HG02943 (cell line): Measurements from ENCODE around the gene EYA3.
"Not testable (repeated sequence)": the region's sequence is repeated elsewhere in the genome, so short reads cannot be mapped to it uniquely, and the experiment has no call there.

Source experiments
- ATAC-seq: cut with Tn5 transposase; IDR thresholded peaks from one replicate; pipeline ENCODE4 v1.9.1; 2021; ENCODE audit warnings: mild to moderate bottlenecking, low read depth, moderate library complexity; ENCODE audit not compliant: unreplicated experiment

Gene EYA3

DNA sequence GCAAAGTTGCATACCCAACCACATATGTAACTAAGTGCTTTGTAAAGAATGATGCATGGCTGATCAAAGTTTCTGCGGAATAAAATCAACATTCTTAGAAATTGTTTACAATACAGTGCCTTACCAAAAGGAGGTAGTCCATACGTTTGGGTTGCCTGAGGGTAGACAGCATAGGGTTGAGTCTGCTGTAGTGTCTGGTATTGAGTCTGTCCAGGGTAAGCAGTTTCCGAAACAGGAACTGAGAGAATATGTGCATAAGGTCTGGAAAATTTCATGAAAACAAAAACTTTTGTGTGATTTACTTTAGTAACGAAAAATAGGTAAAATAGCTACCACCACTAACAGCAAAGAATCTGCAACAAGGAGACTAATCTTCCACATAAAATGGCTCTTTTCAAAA lies 53.0 kb downstream of the EYA3 start:
- no peak for ATAC-seq

DNA sequence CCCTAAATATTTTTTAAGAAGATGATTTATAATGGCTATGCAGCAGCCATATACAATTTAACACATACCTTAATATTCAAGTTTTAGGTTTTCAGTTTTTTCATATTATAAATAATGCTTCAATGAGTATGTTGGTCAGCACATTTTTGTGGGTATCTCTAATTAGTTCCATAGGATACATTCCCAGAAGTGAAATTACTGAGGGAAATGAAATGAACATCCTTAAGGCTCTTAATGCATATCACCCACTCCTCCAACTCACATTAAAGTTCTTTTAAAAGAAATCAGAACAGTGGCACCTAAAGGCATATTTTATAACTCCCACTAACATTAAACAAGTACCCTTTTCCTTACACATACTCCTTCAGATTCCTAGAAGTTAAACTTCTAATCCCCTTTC lies 56.1 kb downstream of the EYA3 start:
- no peak for ATAC-seq

DNA sequence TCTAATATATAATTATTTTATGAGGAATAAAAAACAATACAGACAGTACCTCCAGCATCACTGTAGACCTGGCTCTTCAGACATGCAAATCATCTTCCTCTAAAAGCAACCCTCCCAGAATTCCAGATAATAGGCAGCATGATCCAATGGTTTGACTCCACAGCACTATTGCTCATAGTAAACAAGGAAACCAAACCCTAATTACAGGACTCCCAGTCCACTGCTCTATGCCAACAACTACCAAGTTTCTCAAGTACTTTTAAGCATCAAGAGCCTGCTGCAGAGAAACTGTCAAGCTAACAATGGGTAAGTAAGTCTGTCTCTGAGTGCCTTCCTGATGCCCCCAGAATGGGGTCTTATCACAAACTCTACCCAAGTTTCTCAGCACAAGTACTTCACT lies 57.2 kb downstream of the EYA3 start:
- no peak for ATAC-seq

DNA sequence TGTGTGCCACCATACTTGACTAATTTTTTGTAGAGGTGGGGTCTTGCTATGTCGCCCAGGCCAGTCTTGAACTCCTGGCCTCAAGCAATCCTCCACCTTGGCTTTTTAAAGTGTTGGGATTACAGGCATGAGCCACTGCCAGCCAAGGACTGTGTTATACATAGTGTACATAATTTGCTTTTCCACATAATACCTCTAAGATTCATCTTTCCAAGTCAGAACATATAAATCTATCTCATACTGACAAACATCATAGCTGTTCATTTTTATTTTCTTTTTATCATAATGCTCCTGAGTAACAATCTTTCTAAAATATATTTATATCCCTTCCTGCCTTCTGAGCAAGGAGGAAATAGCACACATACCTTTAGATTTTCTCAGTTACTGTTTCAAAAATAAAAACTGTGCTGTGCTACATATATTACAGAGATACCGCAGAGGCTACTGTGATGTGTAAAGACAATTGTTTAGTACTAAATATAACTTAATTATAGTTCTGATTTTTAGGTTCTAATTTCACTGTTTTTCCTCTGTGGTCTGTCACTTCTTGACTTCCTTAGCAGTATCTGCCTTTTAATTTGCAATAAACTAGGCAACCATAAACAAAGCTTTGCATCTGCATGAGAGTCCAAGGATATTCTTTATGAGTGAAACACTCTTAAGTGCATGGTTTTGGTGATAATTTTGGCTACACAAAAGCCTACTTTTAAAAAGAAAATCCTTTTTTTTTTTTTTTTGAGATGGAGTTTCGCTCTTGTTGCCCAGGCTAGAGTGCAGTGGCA lies 59.3 kb downstream of the EYA3 start:
- ATAC-seq, result no peak

DNA sequence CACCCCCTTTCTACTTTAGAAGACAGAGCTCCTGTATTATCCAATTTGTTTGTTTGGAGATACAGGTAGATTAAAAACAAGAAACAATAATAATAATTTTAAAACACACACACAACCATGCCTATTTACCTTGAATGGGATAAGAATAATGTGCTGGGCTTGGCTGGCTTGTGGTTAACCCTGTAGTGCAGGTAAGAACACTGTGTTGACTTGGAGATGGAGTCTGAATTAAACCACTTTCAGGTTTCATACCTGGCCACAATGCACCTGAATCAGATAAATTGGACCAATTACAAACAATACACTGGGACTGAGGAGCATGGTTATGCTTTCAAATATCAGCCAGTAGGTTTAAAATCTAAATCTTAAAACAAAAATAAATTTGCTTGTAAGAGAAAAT lies 60.8 kb downstream of the EYA3 start:
- no peak for ATAC-seq

DNA sequence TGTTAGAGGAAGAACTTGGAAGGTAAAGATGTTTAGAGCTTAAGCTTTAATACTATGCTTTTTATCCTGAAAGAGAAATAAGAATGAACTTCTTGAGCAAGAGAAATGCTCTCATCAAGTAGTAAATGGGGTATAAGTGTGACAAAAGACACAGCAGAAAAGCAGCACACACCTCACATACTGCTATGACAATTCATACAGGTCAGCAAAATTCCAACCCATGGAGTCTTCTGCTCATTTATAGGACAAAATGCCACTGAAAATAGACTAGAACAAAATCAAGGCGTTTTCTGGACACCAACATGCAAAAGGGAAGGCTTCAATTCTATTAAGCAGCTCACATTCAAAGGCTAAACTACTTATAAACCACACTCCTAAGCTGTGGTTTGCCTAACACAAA lies 61.2 kb downstream of the EYA3 start:
- no peak for ATAC-seq

DNA sequence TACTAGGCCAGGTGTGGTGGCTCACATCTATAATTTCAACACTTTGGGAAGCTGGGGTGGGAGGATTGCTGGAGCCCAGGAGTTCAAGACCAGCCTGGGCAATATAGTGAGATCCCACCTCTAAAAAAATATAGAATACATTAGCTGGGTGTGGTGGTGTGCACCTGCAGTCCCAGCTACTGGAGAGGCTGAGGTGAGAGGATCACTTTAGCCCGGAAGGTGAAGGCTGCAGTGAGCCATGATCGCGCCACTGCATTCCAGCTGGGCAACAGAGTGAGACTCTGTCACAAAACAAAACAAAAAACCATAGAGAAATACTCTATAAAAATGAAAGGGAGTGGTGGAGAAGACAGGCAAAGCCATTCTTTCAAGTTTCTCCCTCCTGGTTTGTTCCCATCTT lies 62.1 kb downstream of the EYA3 start:
- ATAC-seq, result no peak

DNA sequence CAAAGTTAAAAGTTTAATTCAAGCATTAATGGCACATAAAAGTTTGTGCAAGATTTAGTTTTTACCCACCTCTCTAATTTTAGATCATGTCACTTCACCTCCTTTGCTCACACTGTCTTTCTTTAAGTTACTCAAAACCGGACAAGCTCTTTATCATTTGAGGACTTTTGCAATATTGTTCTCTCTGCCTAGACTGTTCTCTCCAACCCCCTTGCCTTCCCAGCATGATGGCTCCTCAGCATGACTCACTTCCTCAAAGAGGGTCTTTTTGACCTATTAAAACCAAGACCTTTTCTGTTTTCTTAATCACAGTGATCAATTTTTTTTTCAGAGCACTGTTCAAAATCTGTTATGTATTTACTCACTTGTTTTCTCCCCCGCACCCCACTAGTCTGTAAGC lies 67.3 kb downstream of the EYA3 start:
- ATAC-seq, result no peak

DNA sequence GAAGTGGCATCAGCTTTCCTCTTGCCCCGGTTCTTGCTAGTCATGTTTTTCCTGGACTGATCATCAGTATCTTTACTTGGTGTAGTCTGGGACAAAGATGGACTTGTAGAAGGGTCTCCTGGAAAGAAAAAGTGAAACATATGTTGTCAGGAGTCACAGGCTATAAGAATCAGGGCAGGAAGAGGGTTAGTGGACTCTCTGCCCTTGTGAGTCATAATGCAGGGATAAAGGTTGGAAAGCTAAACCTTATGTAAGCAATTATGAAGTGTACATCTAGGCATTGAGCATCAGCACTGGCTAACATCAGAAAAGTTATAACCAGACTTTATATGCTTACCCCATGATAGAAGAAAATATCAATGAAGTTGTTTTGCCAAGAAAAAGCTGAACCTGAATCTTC lies 77.4 kb downstream of the EYA3 start:
- no peak for ATAC-seq

DNA sequence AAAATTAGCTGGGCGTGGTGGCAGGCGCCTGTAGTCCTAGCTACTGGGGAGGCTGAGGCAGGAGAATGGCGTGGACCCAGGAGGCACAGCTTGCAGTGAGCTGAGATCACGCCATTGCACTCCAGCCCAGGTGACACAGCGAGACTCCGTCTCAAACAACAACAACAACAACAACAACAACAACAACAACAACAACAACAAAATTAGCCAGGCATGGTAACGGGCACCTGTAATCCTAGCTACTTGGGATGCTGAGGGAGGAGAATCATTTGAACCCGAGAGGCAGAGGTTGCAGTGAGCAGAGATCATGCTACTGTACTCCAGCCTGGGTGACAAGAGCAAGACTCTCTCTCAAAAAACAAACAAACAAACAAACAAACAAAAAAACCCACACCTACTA lies 85.3 kb downstream of the EYA3 start:
- not testable (repeated sequence) for ATAC-seq

DNA sequence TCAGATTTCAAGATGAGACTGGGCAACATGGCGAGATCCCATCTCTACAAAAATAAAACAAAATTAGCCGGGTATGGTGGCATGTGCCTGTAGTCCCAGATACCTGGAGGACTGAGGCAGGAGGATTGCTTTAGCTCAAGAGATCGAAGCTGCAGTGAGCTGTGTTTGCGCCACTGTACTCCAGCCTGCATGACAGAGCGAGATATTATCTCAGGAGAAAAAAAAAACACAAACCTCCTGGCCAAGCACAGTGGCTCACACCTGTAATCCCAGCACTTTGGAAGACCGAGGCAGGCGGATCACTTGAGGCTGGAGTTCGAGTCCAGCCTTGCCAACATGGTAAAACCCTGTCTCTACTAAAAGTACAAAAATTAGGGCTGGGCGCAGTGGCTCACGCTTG lies 85.8 kb downstream of the EYA3 start:
- no peak for ATAC-seq

DNA sequence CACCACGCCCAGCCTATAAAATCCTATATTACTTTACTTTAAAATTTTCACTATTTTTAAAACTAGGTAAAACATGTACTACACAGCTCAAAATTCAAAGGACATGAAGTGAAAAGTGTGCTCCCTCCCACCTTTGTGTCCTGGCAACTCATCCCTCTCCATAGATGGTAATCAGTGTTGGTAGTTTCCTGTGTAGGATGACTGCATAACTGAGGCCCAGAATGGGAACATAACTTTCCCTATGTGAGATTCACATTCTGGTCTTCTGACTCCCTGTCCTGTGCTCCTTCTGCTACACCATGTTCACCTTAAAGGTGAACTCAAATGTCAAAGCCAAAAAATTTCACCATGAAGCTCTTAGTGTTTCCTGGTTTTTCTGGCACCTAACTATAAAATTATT lies 89.4 kb downstream of the EYA3 start:
- ATAC-seq, result no peak

DNA sequence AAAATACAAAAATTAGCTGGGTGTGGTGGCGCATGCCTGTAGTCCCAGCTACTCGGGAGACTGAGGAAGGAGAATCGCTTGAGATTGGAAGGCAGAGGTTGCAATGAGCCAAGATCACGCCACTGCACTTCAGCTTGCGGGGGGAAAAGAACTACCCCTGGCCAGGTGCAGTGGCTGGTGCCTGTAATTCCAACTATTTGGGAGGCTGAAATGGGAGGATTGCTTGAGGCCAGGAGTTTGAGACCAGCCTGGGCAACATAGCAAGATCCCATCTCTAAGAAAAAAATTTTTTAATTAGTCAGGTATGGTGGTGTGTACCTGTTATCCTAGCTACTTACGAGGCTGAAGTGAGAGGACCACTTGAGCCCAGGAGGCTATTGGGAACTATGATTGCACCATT lies 93.9 kb downstream of the EYA3 start:
- not testable (repeated sequence) for ATAC-seq

DNA sequence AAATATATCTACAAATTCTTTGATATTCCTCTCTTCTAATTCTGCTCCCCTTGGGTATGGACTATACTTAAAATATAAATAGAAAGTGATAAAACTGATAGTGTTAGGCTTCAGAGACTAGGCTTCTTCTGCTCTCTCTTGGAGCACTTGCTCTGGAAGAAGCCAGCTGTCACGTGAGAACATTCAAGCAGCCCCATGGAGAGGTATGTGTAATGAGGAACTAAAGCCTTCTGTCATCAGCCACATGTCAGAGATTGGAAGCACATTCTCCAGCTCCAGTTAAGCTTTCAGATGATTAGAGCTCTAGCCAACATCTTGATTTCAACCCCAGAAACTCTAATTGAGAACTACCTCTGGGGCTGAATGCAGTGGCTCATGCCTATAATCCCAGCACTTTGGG lies 94.3 kb downstream of the EYA3 start:
- no peak for ATAC-seq

DNA sequence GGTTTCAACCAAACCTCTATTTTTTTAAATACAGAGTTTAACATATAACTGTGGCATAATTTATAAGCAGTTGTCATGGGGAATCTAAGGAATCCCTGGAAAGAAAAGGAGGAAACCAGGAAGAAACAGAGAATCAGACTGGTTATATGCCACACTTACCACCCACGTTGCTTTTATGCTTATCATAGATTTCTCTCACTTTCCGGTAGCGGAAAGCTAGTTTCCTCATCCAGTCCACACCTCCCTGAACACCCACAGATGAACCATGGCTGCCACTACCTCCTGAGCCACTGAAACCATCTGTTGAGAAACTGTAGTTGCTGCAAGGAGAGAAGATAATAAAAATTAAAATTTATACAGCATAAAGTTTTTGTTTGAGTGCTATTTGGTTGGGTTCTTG lies 95.2 kb downstream of the EYA3 start:
- ATAC-seq, result no peak

DNA sequence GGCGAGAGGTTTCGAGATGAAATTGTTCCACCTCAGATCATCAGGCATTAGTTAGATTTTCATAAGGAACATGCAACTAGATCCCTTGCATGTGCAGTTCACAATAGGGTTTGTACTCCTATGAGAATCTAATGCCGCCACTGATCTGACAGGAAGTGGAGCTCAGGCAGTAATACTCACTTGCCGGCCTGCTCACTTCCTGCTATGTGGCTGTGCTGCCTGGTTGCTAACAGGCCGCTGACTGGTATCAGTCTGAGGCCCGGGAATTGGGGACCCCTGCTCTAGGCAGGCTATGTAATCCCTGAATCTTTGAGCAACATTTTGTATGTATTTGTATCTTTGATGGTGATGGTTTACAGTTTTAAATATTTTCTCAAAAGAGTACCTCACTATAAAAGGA lies 96.1 kb downstream of the EYA3 start:
- ATAC-seq, result no peak

DNA sequence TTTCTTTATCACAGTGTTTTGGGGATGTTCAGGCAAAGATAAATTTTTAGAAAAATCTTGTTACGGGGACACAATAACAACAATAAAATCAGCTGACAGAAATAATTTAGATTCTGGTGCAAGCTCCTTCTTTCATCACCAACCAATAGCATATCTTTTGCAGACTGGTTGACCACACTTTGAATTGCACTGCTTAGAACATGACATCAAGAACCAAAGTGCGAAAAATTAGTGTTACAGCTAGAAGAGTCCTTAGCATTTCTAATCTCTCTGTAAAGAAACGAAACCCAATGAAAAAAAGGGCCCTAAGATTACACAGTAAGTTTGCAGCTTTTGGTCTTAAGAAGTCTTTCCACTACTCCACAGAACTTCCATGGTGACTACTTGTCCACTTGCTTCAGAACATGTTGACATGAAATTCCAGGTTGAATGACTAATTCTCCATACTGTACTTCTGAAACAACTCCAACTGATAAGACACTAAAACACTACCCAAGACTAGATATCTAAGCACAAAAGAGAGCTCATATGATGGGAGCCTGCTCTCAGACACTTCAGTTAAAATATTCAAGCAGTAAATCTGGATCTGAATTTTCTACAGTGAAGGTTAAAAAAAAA lies 97.4 kb downstream of the EYA3 start:
- ATAC-seq, result no peak

DNA sequence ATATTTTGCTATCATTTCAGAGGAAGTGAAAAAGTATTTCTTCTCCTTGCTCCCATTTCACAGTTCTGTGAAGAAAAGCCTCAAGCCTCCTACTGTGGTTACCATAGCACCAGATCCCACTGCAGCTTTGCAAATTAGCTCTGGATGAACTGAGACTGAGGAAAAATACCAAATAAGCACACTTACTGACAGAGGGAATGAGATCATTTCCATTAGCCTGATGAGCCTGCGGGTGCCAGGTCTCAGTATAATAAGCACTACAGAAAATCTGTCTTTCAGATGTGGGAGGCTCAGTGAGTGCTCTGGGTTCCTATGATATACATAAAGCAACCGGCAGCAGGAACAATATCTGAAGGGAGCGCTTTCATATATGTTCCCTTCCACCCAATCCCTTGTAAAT lies 107.3 kb downstream of the EYA3 start:
- ATAC-seq, result no peak

DNA sequence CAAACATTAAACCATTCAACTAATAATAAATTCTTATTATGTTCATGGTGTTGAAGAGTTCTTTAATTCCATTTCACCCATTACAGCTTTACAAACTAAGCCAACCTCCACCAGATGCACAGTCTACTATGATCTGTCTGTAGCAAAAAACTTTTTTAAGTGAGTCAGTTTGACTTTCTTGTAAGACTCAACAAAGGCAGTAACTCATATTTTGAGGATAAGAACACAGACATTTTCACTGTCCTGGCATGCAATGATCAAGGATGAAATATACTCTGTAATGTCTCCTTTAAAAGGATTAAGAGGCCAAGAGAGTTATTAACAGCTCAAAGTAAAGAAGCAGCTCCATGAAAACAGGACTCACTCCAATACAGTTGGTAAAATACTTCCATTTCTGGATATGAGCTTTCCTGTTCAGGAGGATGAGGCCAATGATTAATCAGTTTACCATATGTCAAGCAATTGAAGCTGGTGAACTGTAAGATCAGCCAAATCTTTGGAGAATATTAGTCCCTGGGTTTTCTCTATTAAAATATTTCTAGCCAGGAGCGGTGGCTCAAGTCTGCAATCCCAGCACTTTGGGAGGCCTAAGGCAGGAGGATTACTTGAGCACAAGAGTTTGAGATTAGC lies 108.1 kb downstream of the EYA3 start:
- no peak for ATAC-seq

DNA sequence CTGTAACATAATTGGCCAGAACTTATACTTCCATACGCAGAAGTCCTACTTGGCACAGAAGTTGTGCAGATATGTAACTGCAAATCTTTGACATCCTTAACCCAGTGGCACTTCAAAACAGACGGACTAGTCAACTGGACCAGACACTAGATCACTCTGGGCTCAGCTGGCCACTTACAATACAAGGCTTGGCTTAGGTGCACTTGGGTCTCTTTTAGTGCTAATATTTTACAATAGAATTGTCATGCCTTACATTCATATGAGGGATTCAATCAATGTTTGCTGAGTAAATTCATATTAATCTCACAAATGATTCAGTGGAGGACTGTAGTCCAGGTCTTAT lies 108.6 kb downstream of the EYA3 start:
- no peak for ATAC-seq

DNA sequence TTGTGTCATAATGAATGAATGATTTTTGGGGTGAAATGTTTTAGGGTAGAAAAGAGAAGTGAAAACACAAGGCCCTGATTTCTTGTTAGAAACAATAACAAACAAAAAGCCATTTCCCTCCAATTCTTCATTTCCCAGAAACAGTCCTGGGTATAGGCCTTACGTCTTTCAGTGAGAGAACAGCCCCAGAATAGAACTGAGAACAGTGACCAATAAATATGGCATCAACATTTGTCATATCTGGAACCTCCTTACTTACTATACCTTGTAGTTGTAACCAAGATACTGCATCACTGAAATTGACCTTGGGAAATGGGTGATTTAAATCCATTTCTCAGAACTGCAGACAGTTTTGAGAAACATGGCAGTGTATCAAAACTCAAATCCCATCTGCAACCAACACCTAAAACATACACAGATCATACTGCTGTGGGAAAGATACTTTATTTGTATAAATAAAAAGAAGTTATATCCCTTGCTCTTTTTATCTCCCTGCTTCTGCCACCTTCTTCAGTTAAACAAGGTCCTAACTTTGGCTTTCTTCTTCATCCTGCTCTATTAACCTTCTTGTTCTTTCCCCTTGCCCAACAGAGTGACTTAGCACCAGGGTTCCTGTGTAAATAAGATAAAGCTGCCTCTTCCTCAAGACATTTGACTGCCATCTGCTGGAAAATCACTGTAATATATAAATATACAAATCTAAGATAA lies 109.1 kb downstream of the EYA3 start:
- no peak for ATAC-seq

DNA sequence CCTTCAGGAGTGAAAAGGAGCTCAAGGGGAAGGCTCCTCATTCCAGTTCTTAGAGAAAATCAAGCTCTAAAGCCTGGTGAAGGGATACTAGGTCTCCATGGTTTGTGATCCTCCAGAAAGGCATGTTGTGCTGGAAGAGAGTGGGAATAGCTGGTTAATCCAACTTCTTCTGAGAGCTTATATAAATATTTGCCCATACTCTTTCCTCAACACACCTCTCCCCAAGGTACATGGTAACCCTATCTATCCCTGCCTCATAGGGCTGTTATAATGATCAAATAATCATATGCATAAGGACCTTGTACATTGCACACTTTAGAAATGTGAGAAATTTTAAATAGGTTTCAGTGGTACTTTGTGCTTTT lies 114.0 kb downstream of the EYA3 start:
- ATAC-seq, result no peak
